Middle frontal gyrus (tissue), 1 donor: Measurements from ENCODE around the gene TEX35.
"Not testable (repeated sequence)": the region's sequence is repeated elsewhere in the genome, so short reads cannot be mapped to it uniquely, and the experiment has no call there.

ENCODE experiments used
- DNase-seq: peaks from one replicate; pipeline ENCODE4 v3.0.0-alpha.2; 2015; ENCODE audit warnings: low spot score; ENCODE audit errors: extremely low spot score

The TEX35 gene

GRCh38 chr1:178494569-178494971, 18.3 kb upstream of the TEX35 start:
- no peak for DNase-seq

- no peak for DNase-seq
Observed at GRCh38 chr1:178495158-178495557, 17.8 kb upstream of the TEX35 start.

- DNase-seq: no peak
Observed at GRCh38 chr1:178495741-178496409, 17.0 kb upstream of the TEX35 start.

GRCh38 chr1:178496410-178497135, 16.3 kb upstream of the TEX35 start, which contains the start of gene CLEC20A:
Gene CLEC20A (minus strand): TSS chr1:178496964. CDS start chr1:178496939, 25 bp downstream.
- DNase-seq: no peak

GRCh38 chr1:178497903-178498478, 14.9 kb upstream of the TEX35 start:
- no peak for DNase-seq

- DNase-seq: no peak
Observed at GRCh38 chr1:178498896-178499675, 13.8 kb upstream of the TEX35 start.

- no peak for DNase-seq
Observed at GRCh38 chr1:178500091-178500770, 12.7 kb upstream of the TEX35 start.

GRCh38 chr1:178500936-178501554, 11.9 kb upstream of the TEX35 start:
- no peak for DNase-seq

- DNase-seq: peak; percentile 51
Observed at GRCh38 chr1:178501705-178502329, 11.1 kb upstream of the TEX35 start.

- no peak for DNase-seq
Observed at GRCh38 chr1:178502330-178502714, 10.6 kb upstream of the TEX35 start.

- no peak for DNase-seq
Observed at GRCh38 chr1:178502856-178503255, 10.1 kb upstream of the TEX35 start.

GRCh38 chr1:178503316-178503715, 9.6 kb upstream of the TEX35 start:
- not testable (repeated sequence) for DNase-seq

GRCh38 chr1:178503849-178504248, 9.1 kb upstream of the TEX35 start:
- no peak for DNase-seq

GRCh38 chr1:178504286-178504685, 8.6 kb upstream of the TEX35 start:
- no peak for DNase-seq

GRCh38 chr1:178506177-178506576, 6.7 kb upstream of the TEX35 start:
- DNase-seq: no peak

- DNase-seq: no peak
Observed at GRCh38 chr1:178506669-178507068, 6.2 kb upstream of the TEX35 start.

GRCh38 chr1:178509414-178510007, 3.4 kb upstream of the TEX35 start:
- no peak for DNase-seq

- no peak for DNase-seq
Observed at GRCh38 chr1:178510155-178510554, 2.8 kb upstream of the TEX35 start.

GRCh38 chr1:178513278-178513983, 522 bp downstream of the TEX35 start:
- DNase-seq: no peak
